CD4-positive, alpha-beta memory T cell (primary cell): ENCODE results near the gene NTNG2. TPM values are rescaled to one million over a fixed set of nuclear protein-coding genes. Genes with fewer than 3 reads are reported as not detected.

Experiments
- CTCF ChIA-PET: fragments of 350-600 bp; sonication (Branson Sonifier 250); formaldehyde crosslinking; loops from one replicate; lab custom pipeline; 2021; ENCODE audit warnings: inconsistent platforms; ENCODE audit not compliant: partially characterized antibody; lab: Charles Lee
- POLR2A ChIA-PET: fragments of 350-600 bp; sonication (Branson Sonifier 250); formaldehyde crosslinking; loops from one replicate; lab custom pipeline; 2021; ENCODE audit not compliant: partially characterized antibody; lab: Charles Lee
- DNase-seq, 5 donors: peaks; one replicate each; pipeline versions ENCODE4 v3.0.0 to v3.0.0-alpha.2; 2020 to 2022; ENCODE audit warnings: mixed read lengths in 1 of 5
- H3K27ac ChIP-seq: one replicate; pipeline ENCODE4 v1.7.0; 2013; ENCODE audit warnings: low read depth, low read length
- H3K27me3 ChIP-seq: 2 replicates; pipeline ENCODE4 v1.7.0; 2013; ENCODE audit warnings: mild to moderate bottlenecking, low read length, moderate library complexity; ENCODE audit not compliant: insufficient read depth
- H3K36me3 ChIP-seq: 2 replicates; pipeline ENCODE4 v1.7.0; 2013; ENCODE audit warnings: mild to moderate bottlenecking, low read length, moderate library complexity; ENCODE audit not compliant: insufficient read depth
- H3K4me1 ChIP-seq: 2 replicates; pipeline ENCODE4 v1.7.0; 2013; ENCODE audit warnings: mild to moderate bottlenecking, low read length, moderate library complexity; ENCODE audit not compliant: insufficient read depth
- H3K4me3 ChIP-seq, 2 donors: one replicate each; pipeline ENCODE4 v1.7.0; 2013; ENCODE audit warnings: low read length in 2 of 2, mild to moderate bottlenecking in 1 of 2
- H3K9me3 ChIP-seq, 2 donors: one replicate each; pipeline ENCODE4 v1.7.0; 2013; ENCODE audit warnings: low read length in 2 of 2, control low read depth in 1 of 2; ENCODE audit not compliant: control insufficient read depth in 1 of 2
- H3K27ac Mint-ChIP-seq, 7 donors: one replicate each; pipeline ENCODE4 v1.8.0; 2020 to 2021; ENCODE audit warnings: mixed read lengths in 7 of 7, mild to moderate bottlenecking in 6 of 7, inconsistent platforms in 3 of 7, moderate library complexity in 3 of 7
- H3K27me3 Mint-ChIP-seq, 2 donors: one replicate each; pipeline ENCODE4 v1.8.0; 2020 to 2021; ENCODE audit warnings: mixed read lengths in 2 of 2
- H3K36me3 Mint-ChIP-seq, 2 donors: one replicate each; pipeline ENCODE4 v1.8.0; 2020 to 2021; ENCODE audit warnings: mixed read lengths in 2 of 2, inconsistent platforms in 1 of 2, mild to moderate bottlenecking in 1 of 2
- H3K4me1 Mint-ChIP-seq, 4 donors: one replicate each; pipeline ENCODE4 v1.8.0; 2020 to 2021; ENCODE audit warnings: mixed read lengths in 4 of 4, mild to moderate bottlenecking in 1 of 4
- H3K4me3 Mint-ChIP-seq, 8 donors: one replicate each; pipeline ENCODE4 v1.8.0; 2020 to 2021; ENCODE audit warnings: mixed read lengths in 8 of 8, mild to moderate bottlenecking in 7 of 8, moderate library complexity in 6 of 8, inconsistent platforms in 3 of 8
- H3K9me3 Mint-ChIP-seq, 8 donors: one replicate each; pipeline ENCODE4 v1.8.0; 2020 to 2021; ENCODE audit warnings: mixed read lengths in 8 of 8, mild to moderate bottlenecking in 5 of 8, inconsistent platforms in 3 of 8, moderate library complexity in 1 of 8
- intact Hi-C: fragments of 100-400 bp; cut with micrococcal nuclease; formaldehyde crosslinking; loops from one replicate; pipeline ENCODE4 v1.15.1; 2023
- polyA plus RNA-seq, 2 donors: library from polyadenylated mRNA; unstranded; fragments of 300-500 nt; fragmentation: Illumina TruSeq; gene quantifications; one replicate each; pipeline ENCODE4 v1.2.3, GENCODE V29; 2021
- total RNA-seq, 2 experiments: library from RNA; stranded (reverse); gene quantifications; one replicate each; pipeline ENCODE4 v1.2.3, GENCODE V29; 2021

The NTNG2 gene
- total and polyA plus RNA-seq, 4 experiments from 2014 or later: 1.0 to 8.8 (median 3.6) TPM

- Mint-ChIP-seq H3K4me1 (peaks cover 4 to 22% (median 10%) of the 10 kb centered on the region in 4 donors), H3K4me3 (peak overlapping the region in 1 of 8 donors; percentile 57), H3K27me3 (no peaks in the 10 kb centered on the region), H3K36me3 (peaks cover 0 to 3% of the 10 kb centered on the region in 2 donors), H3K9me3 (peaks cover 0 to 2% (median 0%) of the 10 kb centered on the region in 8 donors), H3K27ac (peak overlapping the region in 3 of 7 donors; percentile 60 to 84 (median 65))
- intact Hi-C loops: loop anchor here (1.0 kb wide), 2 partner anchors 67 to 474 kb away; no protein-coding TSS in a partner anchor
- Histone ChIP-seq H3K4me1 (peaks cover 14% of the 10 kb centered on the region), H3K9me3 (no peaks in the 10 kb centered on the region), H3K36me3 (no peaks in the 10 kb centered on the region), H3K27ac (no peak overlapping the region), H3K4me3 (no peak overlapping the region), H3K27me3 (no peaks in the 10 kb centered on the region)
- POLR2A ChIA-PET: interaction anchor here (1.0 kb wide), 1 partner anchor 67 kb away, joined by 4 read pairs; no protein-coding TSS in a partner anchor
- CTCF ChIA-PET: interaction anchor here (0.6 to 9.9 kb wide), 23 partner anchors 12 to 1084 kb away, joined by 3 to 124 read pairs (median 3); partner anchors contain the start of genes DDX31, GTF3C4 and NTNG2
- no peak for DNase-seq
These were observed 74.9 kb downstream of the NTNG2 start for GRCh38 chr9:132236662-132237311.

DNA sequence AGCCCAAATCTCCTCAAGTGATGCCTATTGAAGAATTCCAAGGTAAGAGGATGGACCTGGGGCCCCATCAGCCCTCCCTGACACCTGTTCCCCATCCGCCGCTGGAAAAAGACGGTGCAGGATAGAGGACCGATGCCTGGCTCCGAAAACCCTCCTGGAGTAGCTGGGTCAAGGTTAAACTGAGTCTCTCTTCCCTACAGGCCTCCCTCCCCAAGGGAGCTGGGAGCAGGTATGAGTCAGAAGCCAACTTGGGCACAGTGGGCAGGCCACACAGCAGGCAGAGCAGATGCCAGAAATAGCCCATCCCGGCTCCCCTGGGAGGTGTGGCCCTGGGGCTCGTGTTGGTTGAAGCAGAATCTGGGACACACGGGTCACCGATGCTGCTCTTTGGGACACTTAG lies 75.6 kb downstream of the NTNG2 start:
- H3K4me1 ChIP-seq: peaks cover 16% of the 10 kb centered on the region
- Mint-ChIP-seq H3K9me3 (peaks cover 0 to 2% (median 0%) of the 10 kb centered on the region in 8 donors), H3K27me3 (peaks cover 0 to 2% of the 10 kb centered on the region in 2 donors), H3K4me3 (no peak overlapping the region), H3K36me3 (peaks cover 0 to 6% of the 10 kb centered on the region in 2 donors), H3K27ac (no peak overlapping the region), H3K4me1 (peaks cover 6 to 24% (median 14%) of the 10 kb centered on the region in 4 donors)
- ChIA-PET POLR2A (no interaction called here), CTCF (interaction anchor here (2.0 to 9.9 kb wide), 4 partner anchors 16 to 477 kb away, joined by 14 to 124 read pairs (median 74); no protein-coding TSS in a partner anchor)
- intact Hi-C loops: no loop called here
- no peaks in the 10 kb centered on the region for H3K36me3 ChIP-seq
- H3K9me3 ChIP-seq: no peaks in the 10 kb centered on the region
- no peaks in the 10 kb centered on the region for H3K27me3 ChIP-seq
- H3K4me3 ChIP-seq: no peak overlapping the region
- H3K27ac ChIP-seq: no peak overlapping the region
- no peak for DNase-seq

DNA sequence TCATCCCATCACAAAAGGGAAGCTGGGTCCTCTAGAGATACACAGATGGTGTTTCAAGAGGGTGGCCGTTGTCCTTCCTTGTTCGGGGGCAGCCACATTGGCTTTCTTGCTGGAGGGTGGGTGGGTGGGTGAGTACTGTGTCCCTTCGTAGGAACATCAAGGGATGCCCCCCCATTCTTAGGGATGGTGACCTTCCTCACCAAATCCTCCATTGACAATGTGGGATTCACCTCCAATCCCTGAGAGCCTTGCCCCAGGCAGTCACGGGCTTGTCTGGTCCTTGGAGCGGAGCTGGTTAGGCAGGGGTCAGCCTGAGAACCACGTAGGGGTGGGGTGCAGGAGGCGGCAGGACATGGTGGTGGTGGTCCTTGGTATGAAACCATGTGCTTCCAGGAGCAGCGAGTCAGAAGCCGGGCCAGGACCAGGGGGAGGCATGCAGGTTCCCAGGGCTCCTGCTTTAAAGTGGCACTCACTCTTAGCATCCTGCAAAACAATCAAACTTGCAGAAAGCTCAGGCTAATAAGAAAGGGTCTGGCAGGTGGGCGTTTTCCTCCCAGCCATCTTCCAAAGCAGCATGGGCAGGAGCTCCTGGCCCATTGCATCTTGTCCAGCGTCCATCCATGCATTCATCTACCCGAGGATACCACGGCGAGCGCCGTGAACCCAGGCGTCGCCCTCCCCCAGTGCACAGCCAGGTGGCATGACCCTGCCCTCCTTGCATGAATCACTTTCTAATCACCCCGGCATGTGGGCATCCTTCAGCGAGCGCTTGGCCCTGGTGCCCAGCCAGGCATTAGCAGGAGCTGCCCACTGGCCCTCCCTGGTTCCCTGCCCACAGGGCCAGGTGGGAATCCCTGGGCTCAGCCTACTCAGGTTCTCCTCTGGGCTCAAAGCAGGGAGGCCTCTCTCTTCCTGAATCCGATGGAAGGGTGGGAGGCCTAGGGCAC lies 76.4 kb downstream of the NTNG2 start:
- Histone ChIP-seq H3K4me3 (no peak overlapping the region), H3K27me3 (no peaks in the 10 kb centered on the region), H3K27ac (no peak overlapping the region), H3K9me3 (no peaks in the 10 kb centered on the region), H3K4me1 (peaks cover 22% of the 10 kb centered on the region), H3K36me3 (no peaks in the 10 kb centered on the region)
- H3K9me3 Mint-ChIP-seq: peaks cover 0 to 2% (median 0%) of the 10 kb centered on the region in 8 donors
- intact Hi-C loops: no loop called here
- no peak for DNase-seq
- peaks cover 0 to 6% of the 10 kb centered on the region in 2 donors for H3K36me3 Mint-ChIP-seq
- peaks cover 0 to 2% of the 10 kb centered on the region in 2 donors for H3K27me3 Mint-ChIP-seq
- peak overlapping the region in 1 of 8 donors; percentile 35 for H3K4me3 Mint-ChIP-seq
- ChIA-PET CTCF (interaction anchor here (1.0 to 9.9 kb wide), 4 partner anchors 16 to 478 kb away, joined by 3 to 124 read pairs (median 74); no protein-coding TSS in a partner anchor), POLR2A (no interaction called here)
- peaks cover 7 to 27% (median 16%) of the 10 kb centered on the region in 4 donors for H3K4me1 Mint-ChIP-seq
- H3K27ac Mint-ChIP-seq: no peak overlapping the region

DNA sequence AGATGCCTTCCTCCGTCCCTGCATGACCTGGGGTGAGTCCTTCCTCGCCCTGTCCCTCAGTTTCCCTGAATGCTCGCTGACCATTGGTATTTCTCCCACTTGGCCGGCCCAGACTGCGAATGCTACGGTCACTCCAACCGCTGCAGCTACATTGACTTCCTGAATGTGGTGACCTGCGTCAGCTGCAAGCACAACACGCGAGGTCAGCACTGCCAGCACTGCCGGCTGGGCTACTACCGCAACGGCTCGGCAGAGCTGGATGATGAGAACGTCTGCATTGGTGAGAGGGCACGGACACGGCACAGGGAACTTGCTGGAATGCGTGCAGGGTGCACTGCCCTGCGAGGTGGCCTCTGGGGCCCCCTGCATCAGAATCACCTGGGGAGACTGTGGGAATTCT lies 77.1 kb downstream of the NTNG2 start:
- POLR2A ChIA-PET: no interaction called here
- intact Hi-C loops: no loop called here
- no peak overlapping the region for H3K4me3 Mint-ChIP-seq
- H3K36me3 Mint-ChIP-seq: peaks cover 0 to 6% of the 10 kb centered on the region in 2 donors
- H3K4me1 Mint-ChIP-seq: peaks cover 7 to 27% (median 16%) of the 10 kb centered on the region in 4 donors
- H3K27ac Mint-ChIP-seq: no peak overlapping the region
- Histone ChIP-seq H3K27me3 (no peaks in the 10 kb centered on the region), H3K4me3 (no peak overlapping the region), H3K4me1 (peaks cover 22% of the 10 kb centered on the region), H3K9me3 (no peaks in the 10 kb centered on the region), H3K36me3 (no peaks in the 10 kb centered on the region), H3K27ac (no peak overlapping the region)
- H3K27me3 Mint-ChIP-seq: peaks cover 0 to 2% of the 10 kb centered on the region in 2 donors
- peaks cover 0 to 2% (median 0%) of the 10 kb centered on the region in 8 donors for H3K9me3 Mint-ChIP-seq
- no peak for DNase-seq
- CTCF ChIA-PET: interaction anchor here (0.6 to 9.9 kb wide), 9 partner anchors 15 to 479 kb away, joined by 3 to 124 read pairs (median 5); partner anchors contain the start of gene SETX

DNA sequence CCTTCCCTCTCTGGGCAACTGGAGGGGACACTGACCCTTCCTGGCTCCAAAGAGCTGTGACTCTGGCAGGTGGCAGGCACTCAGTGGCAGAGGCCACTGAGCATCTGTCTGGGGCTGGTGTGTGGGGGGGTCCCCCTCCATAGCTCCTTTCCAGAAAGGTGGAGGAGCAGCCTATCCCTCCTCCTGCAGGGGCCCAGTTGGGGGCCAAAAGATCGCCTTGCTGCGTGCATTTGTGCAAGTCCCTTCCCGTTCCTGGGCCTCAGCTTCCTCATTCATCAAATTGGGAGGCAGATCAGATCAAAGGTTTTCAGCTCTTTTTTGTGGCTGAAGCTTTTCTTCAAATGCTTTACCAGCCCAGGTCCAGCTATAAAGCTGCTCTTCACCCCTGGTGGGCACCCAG lies 77.7 kb downstream of the NTNG2 start:
- no peak overlapping the region for H3K27ac ChIP-seq
- CTCF ChIA-PET: interaction anchor here (0.6 to 9.9 kb wide), 8 partner anchors 14 to 479 kb away, joined by 3 to 124 read pairs (median 4); partner anchors contain the start of gene SETX
- H3K4me1 Mint-ChIP-seq: peaks cover 7 to 27% (median 16%) of the 10 kb centered on the region in 4 donors
- peaks cover 0 to 2% of the 10 kb centered on the region in 2 donors for H3K27me3 Mint-ChIP-seq
- no peaks in the 10 kb centered on the region for H3K36me3 ChIP-seq
- no peaks in the 10 kb centered on the region for H3K9me3 ChIP-seq
- peaks cover 22% of the 10 kb centered on the region for H3K4me1 ChIP-seq
- H3K36me3 Mint-ChIP-seq: peaks cover 0 to 6% of the 10 kb centered on the region in 2 donors
- DNase-seq: no peak
- H3K9me3 Mint-ChIP-seq: peaks cover 0 to 2% (median 0%) of the 10 kb centered on the region in 8 donors
- intact Hi-C loops: no loop called here
- H3K27ac Mint-ChIP-seq: peak overlapping the region in 2 of 7 donors; percentile 41 to 78
- POLR2A ChIA-PET: interaction anchor here (1.1 to 1.8 kb wide), 3 partner anchors 77 to 476 kb away, joined by 3 to 7 read pairs (median 6); partner anchors contain the start of gene NTNG2
- no peak overlapping the region for H3K4me3 ChIP-seq
- H3K27me3 ChIP-seq: no peaks in the 10 kb centered on the region
- H3K4me3 Mint-ChIP-seq: no peak overlapping the region

DNA sequence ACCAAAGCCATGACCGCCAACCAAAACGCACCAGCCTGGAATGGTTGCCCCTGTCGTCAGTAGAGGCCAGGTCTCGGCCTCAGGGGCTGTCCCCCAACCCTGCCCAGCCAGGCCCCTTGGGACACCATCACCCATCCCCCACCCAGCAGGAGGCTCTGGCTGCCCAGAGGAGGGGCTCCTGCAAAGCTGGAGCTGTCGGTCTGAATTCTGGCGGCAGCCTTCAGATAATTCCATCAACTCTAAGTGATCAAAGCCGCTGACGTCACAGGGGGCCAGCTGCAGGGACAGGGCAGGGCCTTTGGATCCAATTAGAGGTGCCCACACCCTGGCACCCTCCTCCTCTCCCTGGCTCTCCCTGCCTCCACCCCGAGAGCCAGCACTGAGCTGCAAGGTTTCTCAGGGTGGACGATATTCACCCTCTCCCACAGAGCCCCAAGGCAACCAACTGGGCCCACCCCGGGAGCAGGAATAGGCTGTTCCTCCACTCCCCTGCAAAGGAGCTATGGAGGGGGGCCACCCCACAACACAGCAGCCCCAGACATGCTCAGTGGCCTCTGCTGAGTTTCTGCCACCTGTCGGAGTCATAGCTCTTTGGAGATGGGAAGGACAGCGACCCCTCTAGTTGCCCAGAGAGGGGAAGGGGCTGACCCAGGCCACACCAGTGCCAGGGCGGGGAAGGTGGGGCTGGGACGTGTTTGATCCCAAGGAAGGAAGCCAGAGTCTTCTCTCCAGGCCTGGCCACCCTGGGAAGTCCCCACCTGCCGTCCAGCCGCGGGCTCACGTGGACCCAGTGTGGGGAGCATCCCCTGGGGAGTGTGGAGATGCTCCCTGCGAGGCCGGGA lies 78.4 kb downstream of the NTNG2 start:
- no peak for DNase-seq
- peak overlapping the region in 6 of 7 donors; percentile 42 to 78 (median 62) for H3K27ac Mint-ChIP-seq
- H3K4me3 Mint-ChIP-seq: peak overlapping the region; percentile 39 to 98 (median 72)
- intact Hi-C loops: loop anchor here (5.0 kb wide), 2 partner anchors 117 to 1548 kb away; partner anchors contain the start of gene EXOSC2
- peaks cover 0 to 6% of the 10 kb centered on the region in 2 donors for H3K36me3 Mint-ChIP-seq
- peaks cover 0 to 2% of the 10 kb centered on the region in 2 donors for H3K27me3 Mint-ChIP-seq
- no peaks in the 10 kb centered on the region for H3K36me3 ChIP-seq
- H3K9me3 ChIP-seq: no peaks in the 10 kb centered on the region
- peaks cover 7 to 27% (median 16%) of the 10 kb centered on the region in 4 donors for H3K4me1 Mint-ChIP-seq
- H3K4me3 ChIP-seq: peak overlapping the region in 1 of 2 donors; percentile 85
- H3K27ac ChIP-seq: no peak overlapping the region
- POLR2A ChIA-PET: interaction anchor here (1.1 to 1.8 kb wide), 5 partner anchors 19 to 1115 kb away, joined by 3 to 7 read pairs (median 4); partner anchors contain the start of genes NTNG2 and NUP214
- no peaks in the 10 kb centered on the region for H3K27me3 ChIP-seq
- H3K4me1 ChIP-seq: peaks cover 22% of the 10 kb centered on the region
- peaks cover 0 to 2% (median 0%) of the 10 kb centered on the region in 8 donors for H3K9me3 Mint-ChIP-seq
- CTCF ChIA-PET: interaction anchor here (1.0 to 9.9 kb wide), 7 partner anchors 14 to 480 kb away, joined by 3 to 124 read pairs (median 5); no protein-coding TSS in a partner anchor
